Stimulated activated CD8-positive, alpha-beta memory T cell treated with anti-CD3 and anti-CD28 coated beads, Interleukin-4, amount 100 ng/mL, for 48 hours (primary cell): ENCODE results near the gene KCTD13.
"Not testable (repeated sequence)": the region's sequence is repeated elsewhere in the genome, so short reads cannot be mapped to it uniquely, and the experiment has no call there.

Experiments used
- DNase-seq: peaks from one replicate; pipeline ENCODE4 v3.0.0-alpha.2; 2020

The KCTD13 gene

DNA sequence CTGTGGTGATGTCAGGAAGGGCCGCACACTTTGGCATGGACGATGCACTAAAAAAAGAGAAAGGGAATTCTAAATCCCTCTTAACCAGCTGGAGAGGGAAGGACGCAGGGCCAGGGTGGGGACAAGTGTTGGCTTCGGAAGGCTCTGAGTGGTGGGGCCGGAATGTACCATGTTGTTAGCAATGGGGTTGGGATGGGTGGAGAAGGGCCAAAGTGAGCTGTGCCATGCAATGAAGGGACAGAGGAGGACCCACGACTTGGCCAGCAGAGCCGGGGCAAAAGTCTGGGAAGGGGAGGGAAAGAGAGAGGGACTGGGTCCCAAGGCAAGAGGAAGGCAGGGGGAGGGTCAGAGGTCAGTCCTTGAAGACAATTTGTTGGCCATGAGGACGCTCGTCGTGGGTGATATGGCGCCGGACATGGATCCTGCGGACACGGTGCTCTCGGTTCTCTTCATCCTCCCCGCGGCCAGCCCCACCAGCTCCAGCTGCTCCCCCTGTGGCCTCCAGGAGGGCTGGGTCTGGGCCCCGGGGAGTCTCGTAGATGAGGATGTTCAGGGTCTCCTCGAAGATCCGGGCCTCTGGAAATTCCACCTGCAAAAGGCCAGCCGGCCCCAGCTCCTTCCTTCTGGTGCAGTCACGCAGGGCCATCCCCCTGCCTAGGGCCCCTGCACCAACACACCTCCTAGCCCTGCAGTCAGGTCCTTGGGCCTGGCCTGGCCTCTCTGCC is 19.3 kb downstream of the KCTD13 start:
- no peak for DNase-seq

DNA sequence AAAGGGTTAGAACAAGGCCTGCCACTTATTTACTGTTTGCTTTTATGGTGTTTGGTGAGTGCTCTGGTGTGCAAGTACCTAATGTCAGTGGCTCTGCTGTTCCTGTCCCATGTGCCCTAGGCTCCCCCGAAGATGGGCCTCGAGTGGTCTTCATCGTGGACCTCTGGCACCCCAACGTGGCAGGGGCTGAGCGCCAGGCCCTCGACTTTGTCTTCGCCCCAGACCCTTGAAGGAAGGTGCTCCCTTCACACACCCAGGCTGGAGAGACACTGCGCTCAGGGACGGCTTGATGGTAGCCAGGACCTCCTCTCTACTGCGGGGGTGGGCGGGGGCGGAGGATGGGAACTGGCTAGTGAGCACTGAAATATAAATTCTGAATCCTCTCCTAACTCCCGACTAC is 20.4 kb downstream of the KCTD13 start:
- no peak for DNase-seq

DNA sequence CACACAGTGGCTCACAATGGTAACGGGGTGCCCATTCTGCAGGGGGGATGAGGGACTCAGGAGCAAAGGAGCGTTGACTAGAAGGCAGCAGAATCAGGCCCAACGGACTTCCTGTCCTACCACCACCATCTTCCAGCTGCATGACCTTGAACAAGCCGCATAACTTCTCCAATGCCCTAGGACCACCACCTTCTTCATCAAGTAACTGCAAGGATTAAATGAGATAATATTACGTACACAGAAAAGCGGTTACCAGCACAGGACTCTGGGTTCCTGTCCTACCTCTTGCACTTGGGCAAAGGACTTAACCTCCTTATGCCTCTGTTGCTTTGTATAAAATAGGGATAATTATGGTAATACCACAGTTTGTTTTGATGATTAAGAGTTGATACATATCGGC is 21.1 kb downstream of the KCTD13 start:
- no peak for DNase-seq

DNA sequence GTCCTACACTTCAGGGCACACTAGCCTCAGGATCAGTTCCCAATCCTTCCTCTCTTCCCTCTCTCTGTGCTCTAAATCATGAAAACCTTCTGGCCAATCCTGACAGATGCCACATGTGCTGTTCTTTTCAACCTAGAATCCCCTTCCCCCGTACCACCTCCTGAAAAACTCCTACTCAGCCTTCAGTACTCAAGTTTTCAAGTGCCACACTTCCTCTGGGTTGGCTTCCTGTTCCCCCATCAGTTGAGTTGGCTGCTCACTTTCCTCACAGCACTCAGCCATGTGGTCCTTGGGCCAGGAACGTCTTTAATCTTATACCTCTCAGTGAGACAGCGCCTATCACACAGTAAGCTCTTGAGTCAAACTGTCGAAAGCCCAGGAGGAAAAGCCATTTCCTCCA is 22.4 kb downstream of the KCTD13 start:
- DNase-seq, result no peak

DNA sequence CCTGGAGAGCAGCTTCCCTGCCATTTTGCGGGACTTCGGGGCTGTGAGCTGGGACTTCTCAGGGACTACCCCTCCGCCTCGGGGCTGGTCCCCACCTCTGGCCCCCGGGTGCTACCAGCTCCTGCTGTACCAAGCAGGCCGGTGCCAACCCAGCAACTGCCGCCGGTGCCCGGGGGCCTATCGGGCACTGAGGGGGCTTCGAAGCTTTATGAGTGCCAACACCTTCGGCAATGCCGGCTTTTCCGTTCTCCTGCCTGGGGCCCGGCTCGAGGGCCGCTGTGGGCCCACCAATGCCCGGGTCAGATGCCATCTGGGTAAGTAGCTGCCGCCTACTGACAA is 24.4 kb downstream of the KCTD13 start:
- DNase-seq, result no peak

DNA sequence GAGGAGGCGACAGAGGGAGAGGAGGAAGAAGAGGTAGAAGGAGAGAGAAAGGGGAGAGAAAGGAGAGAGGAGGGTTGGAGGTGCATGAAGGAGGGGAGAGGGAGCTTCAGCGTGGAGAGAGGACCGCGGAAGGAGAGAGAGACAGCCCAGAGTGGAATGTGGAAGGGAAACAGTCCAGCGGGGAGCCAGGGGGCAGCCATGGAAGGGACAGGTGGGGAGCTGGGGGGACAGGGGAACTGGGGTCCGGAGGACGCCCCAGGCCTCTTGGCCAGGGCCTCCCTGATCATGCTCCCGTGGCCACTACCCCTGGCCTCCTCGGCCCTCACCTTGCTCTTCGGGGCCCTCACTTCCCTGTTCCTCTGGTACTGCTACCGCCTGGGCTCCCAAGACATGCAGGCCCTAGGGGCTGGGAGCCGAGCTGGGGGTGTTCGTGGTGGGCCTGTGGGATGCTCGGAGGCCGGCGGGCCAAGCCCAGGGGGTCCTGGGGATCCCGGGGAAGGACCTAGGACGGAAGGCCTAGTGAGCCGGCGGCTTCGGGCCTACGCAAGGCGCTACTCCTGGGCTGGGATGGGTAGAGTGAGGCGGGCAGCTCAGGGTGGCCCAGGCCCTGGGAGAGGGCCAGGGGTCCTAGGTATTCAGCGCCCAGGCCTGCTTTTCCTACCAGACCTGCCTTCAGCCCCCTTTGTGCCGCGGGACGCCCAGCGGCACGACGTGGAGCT is 25.0 kb downstream of the KCTD13 start:
- DNase-seq, result no peak

DNA sequence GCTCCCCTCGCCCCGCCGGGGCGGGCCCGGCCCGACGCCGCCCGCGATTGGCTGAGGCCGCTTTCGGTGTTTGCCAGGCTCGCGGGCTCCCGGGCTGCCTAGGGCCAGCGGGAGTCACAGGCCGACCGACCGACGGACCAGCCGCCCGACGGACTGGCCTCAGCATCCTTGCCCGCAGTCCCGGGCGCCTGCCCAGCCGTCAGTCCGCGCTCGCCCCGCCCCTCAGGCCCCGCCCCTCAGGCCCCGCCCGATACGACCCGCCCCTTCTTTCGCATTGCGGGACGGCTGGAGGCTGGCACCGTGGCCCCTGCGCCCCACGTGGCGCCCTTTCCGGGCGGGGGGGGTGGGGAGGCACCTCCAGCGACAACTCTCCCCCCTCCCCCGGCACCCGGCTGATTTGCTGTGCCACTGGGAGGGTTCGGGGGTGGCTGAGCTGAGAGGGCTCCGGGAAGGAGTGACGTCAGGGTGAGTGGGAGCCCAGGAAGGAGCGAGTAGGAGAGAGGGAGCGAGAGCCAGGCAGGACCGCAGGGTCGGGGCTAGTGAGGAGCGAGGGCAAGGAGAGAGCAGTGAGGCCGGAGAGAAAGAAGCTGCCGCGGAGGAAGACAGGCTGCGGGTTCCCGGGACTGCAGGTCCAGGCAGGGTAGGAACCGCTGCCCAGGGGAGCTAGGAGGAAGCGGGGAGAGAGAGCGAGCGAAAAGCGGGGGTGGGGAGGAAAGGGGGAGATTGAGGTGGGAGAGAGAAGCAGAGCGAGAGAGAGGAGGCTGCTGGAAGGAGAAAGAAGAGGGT is 25.7 kb downstream of the KCTD13 start, which contains the start of gene ASPHD1:
ASPHD1 (plus strand) TSS at position 387 of the 786 bp plus-strand sequence. CDS start 484 bp downstream, outside the sequence.
- DNase-seq, result peak; percentile 71

DNA sequence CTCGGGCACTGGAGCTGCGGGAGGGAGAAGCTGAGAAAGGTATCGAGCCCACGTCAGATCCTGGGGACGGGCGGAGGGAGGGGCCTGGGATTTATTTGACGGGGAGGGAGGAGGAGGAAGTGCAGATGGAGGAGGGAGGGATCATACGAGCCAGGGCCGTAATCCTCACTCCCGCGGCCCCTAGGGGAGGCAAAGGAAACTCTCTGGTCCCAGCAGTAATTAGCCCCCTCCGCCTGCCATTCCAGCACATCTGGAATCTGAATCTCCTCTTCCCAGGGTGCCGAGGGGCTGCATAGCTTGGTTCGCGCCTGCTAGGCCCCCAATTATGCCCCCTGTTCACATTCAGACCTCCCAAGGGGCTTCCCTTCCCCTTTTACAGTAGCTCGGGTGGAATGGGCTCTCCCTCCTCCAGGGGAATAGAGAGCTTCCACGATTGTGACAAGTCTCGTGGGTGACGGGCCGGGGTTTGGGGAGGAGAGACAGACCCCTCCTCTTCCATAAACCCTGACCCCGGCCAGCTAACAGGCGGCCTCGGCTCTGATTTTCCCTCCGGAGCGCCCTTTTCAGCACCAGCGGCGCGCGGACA is 26.4 kb downstream of the KCTD13 start, which contains the start of gene SEZ6L2:
SEZ6L2 (minus strand) TSS at position 35 of the 586 bp plus-strand sequence. CDS start 531 bp downstream, outside the sequence.
- peak; percentile 91 for DNase-seq

DNA sequence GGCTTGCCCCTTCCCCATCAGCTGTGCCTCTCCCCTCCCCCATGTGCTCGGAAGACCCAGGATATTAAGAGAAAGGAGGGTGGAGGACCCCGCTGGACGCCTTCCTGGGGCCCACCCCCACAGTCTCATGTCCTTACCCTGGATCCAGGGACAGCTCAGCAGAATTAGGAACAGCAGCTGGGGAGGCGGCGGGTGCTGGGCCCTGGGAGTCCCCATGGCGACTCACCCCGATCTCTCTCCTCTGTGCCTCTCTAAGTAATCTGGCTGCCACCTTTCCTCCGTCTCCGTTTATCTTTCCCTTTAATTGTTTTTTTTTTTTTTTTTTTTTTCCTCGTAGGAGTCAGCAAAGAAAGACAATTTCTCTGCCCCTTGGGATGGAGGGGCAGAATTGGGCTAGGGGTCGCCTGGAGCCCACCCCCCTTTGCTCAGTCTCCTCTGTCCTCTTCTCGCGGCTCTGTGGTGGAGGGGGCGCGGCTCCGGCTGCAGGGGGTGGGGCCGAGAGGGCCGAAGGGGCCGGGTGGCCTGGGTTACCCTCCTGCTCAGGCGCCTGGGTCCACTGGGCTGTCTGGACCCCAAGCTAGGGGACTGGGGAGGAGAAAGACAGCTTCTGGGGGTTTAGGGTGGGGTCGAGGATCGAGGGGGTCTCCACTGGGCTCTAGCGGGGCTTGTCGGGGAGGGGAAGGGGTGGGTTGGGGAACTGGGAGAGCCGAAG is 27.1 kb downstream of the KCTD13 start:
- no peak for DNase-seq

DNA sequence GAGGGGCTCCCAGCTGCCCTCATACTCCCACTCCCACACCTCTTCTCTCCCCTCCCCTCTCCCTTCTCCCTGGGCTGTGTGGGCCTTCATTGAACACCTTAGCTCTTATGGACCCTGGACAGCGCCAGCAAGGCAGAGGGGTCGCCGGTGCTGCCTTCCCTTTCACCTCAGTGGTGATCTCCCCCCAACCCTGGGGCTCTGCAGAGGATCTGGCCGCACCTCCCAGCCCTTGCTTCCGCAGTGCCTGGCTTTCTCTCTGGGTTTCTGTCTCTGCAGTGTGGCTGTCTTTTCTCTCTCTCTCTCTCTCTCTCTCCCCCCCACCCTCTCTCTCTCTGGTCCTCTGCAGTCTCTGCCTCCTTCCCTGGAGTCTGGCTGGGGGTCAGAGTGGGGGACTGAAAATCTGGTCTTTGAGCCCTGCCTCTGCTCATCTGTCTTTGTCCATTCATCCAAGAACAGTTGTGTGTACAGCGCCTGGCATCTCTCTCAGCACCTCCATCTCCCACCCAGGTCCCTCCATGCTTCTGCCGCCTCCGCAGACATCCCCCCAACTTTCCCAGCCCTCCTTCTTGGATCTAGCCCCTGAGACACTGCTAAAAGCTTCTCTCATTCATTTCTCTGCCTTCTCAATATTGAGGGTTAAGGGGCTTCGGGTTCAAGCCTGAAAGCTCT is 27.8 kb downstream of the KCTD13 start:
- no peak for DNase-seq

DNA sequence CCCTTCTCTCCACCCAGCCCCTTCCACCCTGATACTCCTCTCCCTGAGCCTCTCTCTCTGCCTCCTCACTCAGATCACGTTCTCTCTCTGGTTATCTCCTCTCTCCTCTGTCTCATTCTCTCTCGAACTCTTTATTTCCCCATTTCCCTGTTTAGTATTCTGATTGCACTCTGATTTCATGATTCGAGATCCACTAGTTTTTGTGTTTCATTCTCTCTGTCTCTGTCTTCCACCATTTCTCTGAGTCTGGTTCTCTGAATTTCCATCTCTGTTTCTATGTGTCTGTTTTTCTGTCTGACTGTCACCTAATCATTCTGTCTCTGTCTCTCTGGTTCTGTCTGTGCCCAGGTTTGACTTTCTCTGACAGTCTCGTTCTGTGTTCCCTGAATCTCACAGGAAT is 28.7 kb downstream of the KCTD13 start:
- no peak for DNase-seq

DNA sequence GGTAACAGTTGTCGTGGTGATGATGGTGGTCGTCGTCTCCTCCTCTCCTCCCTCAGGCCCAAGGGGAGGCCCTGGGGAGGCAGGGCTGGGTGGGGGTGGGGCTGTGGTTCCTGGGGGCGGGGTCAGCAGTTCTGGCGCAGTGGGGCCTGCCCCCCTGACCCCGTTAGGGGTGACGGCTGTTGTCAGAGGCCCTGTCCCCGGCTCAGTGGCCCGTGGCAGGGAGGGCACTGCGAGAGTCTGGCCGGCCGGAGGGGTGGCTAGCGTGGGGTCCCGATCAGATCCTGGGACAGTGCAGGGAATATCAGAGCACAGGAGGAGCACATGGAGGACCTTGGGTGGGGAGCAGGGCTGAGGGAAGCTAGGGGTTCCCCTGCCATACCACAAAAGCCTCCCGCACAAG is 29.2 kb downstream of the KCTD13 start:
- no peak for DNase-seq

DNA sequence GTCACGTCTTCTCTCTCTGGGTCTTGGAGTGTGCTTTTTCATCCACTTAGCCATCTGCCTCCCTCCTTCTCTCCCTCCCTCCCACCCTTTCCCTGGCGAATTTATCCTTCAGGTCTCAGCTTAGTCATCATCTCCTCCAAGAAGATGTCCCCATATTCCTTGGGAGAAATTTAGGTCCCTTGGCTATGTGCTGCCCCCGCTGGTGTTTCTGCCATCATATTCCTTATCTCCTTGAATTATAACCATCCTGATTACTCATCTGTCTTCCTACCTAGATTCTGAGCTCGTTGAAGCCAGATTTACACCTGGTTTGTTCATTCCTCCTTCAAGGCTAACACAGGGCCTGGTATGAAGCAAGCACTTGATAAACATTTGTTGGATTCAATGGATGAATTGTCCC is 31.7 kb downstream of the KCTD13 start:
- DNase-seq, result no peak

DNA sequence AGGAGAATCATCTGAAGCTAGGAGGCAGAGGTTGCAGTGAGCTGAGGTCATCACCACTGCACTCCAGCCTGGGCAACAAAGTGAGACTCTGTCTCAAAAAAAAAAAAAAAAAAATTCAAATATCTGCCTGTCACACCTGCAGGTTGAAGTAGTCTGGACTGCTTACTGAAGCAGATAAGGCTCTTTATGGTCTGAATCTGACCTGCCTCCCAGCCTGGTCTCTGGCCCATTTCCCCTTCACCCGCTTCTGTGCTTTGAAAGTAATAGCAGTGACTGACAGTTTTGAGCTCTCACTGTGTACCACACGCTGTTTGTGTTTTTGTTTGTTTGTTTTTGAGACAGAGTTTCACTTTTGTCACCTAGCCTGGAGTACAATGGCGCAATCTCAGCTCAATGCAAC is 32.5 kb downstream of the KCTD13 start:
- DNase-seq, result no peak

DNA sequence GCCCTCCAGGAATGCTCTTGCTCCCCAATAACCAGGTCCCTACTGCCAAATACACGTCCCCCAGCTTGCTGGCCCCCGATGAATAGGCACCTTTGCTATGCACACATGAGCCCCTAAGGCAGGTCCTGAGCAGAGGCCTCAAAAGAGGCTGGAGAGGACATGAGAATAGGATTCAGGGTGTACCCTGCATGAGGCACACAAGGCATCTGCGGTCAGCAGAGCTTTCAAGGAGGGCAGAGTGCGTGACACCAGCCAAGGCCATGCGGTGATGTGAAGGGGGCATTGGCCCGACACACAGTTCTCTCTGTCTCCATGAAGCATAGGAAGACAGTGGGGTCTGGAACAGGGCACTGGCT is 33.6 kb downstream of the KCTD13 start:
- no peak for DNase-seq

DNA sequence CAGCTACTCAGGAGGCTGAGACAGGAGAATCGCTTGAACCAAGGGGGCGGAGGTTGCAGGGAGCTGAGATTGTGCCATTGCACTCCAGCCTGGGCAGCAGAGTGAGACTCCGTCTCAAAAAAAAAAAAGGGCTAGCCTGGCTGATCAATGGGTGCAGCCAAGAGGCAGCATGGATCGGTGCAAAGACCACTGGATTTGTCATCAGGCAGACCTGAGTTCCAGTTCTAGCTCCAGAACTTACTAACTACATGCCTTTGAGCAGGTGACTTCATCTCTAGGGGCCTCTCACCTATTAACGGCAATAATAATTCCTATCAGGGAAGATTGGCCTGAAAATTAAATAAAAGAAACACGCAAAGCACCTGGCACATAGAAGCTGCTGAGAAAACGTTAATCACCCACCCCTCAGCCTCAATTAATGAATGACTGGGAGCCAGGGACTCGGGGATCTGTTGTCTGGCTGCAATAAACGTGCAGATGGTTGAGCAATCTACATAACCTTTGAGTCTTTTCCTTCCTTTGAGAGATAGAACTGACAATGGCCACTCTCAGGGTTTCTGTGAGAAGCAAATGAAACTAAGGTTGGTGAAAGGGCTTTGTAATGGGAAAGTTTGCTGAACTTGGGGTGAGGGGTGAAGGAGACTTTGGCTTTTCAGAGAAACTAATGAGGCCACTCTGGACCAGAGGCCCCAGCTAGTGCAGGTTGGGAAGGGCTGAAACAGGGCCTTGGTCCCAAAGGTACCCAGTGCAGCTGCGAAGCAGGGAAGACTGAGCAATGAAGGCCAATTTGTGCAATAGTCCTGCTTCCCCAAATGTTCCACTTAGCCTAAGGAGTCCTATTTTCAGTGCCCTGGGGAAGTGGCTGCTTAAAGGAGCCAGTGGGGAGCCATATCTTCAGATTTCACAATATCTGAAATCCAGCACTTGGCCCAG is 34.2 kb downstream of the KCTD13 start:
- DNase-seq, result no peak

DNA sequence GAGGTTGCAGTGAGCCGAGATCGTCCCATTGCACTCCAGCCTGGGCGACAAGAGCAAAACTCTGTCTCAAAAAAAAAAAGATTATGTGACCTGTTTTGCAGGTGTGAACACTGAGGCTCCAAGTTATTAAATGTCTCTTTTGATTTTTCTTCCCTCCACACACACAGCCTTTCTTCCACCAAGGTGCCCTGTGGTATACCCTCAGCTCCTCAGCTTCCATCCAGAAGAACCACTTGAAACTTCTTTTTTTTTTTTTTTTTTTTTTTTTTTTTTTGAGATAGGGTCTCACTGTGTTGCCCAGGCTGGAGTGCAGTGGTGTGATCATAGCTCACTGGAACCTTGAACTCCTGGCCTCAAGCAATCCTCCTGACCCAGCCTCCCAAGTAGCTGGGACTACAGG is 36.7 kb downstream of the KCTD13 start:
- not testable (repeated sequence) for DNase-seq

DNA sequence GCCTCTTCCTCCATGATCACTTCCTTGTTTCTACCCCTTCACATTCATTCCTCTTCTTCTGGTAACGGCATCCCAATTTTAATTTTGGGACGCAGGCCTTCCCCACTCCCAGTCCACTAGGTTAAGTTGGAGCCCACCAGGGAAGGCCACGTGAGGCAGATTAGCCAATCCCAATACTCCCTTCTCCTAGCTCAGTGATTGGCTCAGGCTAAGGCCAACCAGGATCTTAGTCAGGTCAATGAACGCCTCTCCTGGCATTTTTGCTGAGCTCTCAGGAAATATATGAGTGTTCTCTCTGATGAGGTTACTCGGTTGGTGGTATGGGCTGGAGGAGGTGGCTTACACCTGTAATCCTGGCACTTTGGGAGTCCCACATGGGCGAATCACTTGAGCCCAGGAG is 42.0 kb downstream of the KCTD13 start:
- no peak for DNase-seq

DNA sequence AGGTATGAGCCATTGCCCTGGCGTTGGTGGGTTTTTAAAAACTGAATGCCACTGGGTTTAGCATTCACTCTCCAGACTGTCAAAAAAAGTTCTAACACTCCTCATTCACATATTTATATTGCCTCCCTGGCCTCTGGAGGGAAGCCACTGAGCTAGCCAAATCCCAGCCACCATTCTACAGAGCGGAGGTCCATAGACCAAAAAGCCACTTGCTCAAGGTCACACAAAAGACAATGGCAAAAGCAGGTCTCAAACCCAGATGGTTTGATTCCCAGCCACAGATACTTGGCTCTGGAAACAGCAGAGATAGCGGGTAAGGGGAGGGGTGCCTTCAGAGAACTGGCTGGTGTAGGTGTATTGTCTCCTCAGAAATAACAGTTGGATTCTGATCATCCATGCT is 45.0 kb downstream of the KCTD13 start:
- DNase-seq, result no peak

DNA sequence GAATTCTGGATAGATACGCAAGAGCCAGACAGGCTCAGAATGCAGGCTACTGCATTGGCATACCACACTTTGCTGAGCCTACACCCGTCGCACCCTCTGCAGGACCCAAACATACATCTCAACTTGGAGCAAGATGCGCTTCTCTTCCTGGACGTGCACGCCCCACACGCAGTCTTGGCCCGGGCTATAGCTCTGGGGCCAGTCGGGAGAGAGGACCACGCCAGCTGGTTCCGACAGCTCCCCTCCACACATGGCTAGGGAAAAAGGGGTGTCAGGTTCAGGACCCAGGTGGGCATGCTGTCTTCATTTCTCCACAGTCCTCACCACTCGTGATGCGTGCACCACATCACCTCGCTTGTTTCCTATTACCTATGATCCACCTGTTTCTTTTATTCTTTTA is 47.9 kb downstream of the KCTD13 start:
- no peak for DNase-seq
